SK-N-SH (cell line): ENCODE measurements around the gene NOCT. TPM values are rescaled to one million over a fixed set of nuclear protein-coding genes. Genes with fewer than 3 reads are reported as not detected.

ENCODE experiments used
- CTCF ChIA-PET: fragments of 300-600, 350-600 bp; formaldehyde crosslinking; extraction: SDS; loops from one replicate; lab custom pipeline; 2021; lab: Yijun Ruan, JAX
- POLR2A ChIA-PET: fragments of 350-600 bp; sonication (Branson Sonifier 250); formaldehyde crosslinking; extraction: SDS; loops from one replicate; lab custom pipeline; 2020; ENCODE audit warnings: antibody characterized with exemption, inconsistent platforms; lab: Yijun Ruan, JAX
- DNase-seq: peaks from one replicate; pipeline ENCODE4 v3.0.0; 2012
- H2AFZ ChIP-seq: fragments of 200-600 bp; sonication (generic); 2 replicates; pipeline ENCODE4 v1.8.1; 2016; ENCODE audit warnings: antibody characterized with exemption, mild to moderate bottlenecking, low read depth
- H3F3A ChIP-seq: fragments of 200-600 bp; sonication (generic); replicated peaks from 2 replicates; pipeline ENCODE3; 2016; ENCODE audit warnings: antibody characterized with exemption, mild to moderate bottlenecking; ENCODE audit not compliant: insufficient read depth
- H3K27ac ChIP-seq, 2 experiments: fragments of 200-500 bp in 1 of 2; fragments of 200-600 bp in 1 of 2; sonication (Bioruptor generic) in 1 of 2; sonication (generic), shearing (Covaris generic) in 1 of 2; 2 replicates each; pipeline versions ENCODE4 v1.5.1 to v1.6.1; 2014 to 2016; ENCODE audit warnings: low read depth in 2 of 2, inconsistent platforms in 1 of 2, low read length in 1 of 2, mild to moderate bottlenecking in 1 of 2, mixed read lengths in 1 of 2
- H3K27me3 ChIP-seq: fragments of 200-600 bp; sonication (generic), shearing (Covaris generic); 2 replicates; pipeline ENCODE4 v1.6.1; 2016; ENCODE audit warnings: mixed run types; ENCODE audit not compliant: insufficient read depth
- H3K36me3 ChIP-seq, 2 experiments: fragments of 200-500 bp in 1 of 2; fragments of 200-600 bp in 1 of 2; sonication (Bioruptor generic) in 1 of 2; sonication (generic) in 1 of 2; replicated peaks in 1 of 2; 2 replicates each; pipeline versions ENCODE3 to v1.5.1; 2014 to 2016; ENCODE audit warnings: low read length in 1 of 2, mild to moderate bottlenecking in 1 of 2; ENCODE audit not compliant: insufficient read depth in 2 of 2, control insufficient read depth in 1 of 2
- H3K4me1 ChIP-seq, 2 experiments: fragments of 200-500 bp in 1 of 2; fragments of 200-600 bp in 1 of 2; sonication (Bioruptor generic) in 1 of 2; sonication (generic), shearing (Covaris generic) in 1 of 2; 2 replicates each; pipeline versions ENCODE4 v1.5.1 to v1.6.1; 2014 to 2016; ENCODE audit warnings: low read depth in 1 of 2, low read length in 1 of 2, mixed run types in 1 of 2; ENCODE audit not compliant: insufficient read depth in 2 of 2, control insufficient read depth in 1 of 2
- H3K4me2 ChIP-seq: fragments of 200-600 bp; sonication (generic), shearing (Covaris generic); 2 replicates; pipeline ENCODE4 v1.6.1; 2017; ENCODE audit warnings: mixed run types
- H3K4me3 ChIP-seq, 2 experiments: fragments of 200-500 bp in 1 of 2; fragments of 200-600 bp in 1 of 2; sonication (Bioruptor generic) in 1 of 2; sonication (generic), shearing (Covaris generic) in 1 of 2; 2 replicates each; pipeline versions ENCODE4 v1.5.1 to v1.8.1; 2014 to 2016; ENCODE audit warnings: low read depth in 2 of 2, inconsistent platforms in 1 of 2, low read length in 1 of 2, mild to moderate bottlenecking in 1 of 2, mixed read lengths in 1 of 2, moderate library complexity in 1 of 2
- H3K79me2 ChIP-seq: fragments of 200-600 bp; sonication (generic); 2 replicates; pipeline ENCODE4 v1.8.1; 2017; ENCODE audit warnings: mild to moderate bottlenecking; ENCODE audit not compliant: insufficient read depth
- H3K9ac ChIP-seq: fragments of 200-600 bp; sonication (generic); 2 replicates; pipeline ENCODE4 v1.6.1; 2017; ENCODE audit warnings: mixed run types
- H3K9me2 ChIP-seq: fragments of 200-600 bp; sonication (generic); 2 replicates; pipeline ENCODE4 v1.6.1; 2017; ENCODE audit warnings: mixed run types
- H3K9me3 ChIP-seq: fragments of 200-600 bp; sonication (generic); 2 replicates; pipeline ENCODE4 v1.6.1; 2017; ENCODE audit warnings: mixed run types, mild to moderate bottlenecking, moderate library complexity
- H4K20me1 ChIP-seq: fragments of 200-600 bp; sonication (generic); 2 replicates; pipeline ENCODE4 v1.6.1; 2017; ENCODE audit warnings: mild to moderate bottlenecking, mixed run types; ENCODE audit not compliant: insufficient read depth
- CHD2 ChIP-seq: fragments of 150-350 bp; IDR thresholded peaks from 2 replicates; pipeline ENCODE4 v1.6.1; 2018; ENCODE audit warnings: low read length; ENCODE audit not compliant: partially characterized antibody
- ELF1 ChIP-seq: IDR thresholded peaks from 2 replicates; pipeline ENCODE4 v1.4.0; 2012
- EP300 ChIP-seq, 2 experiments: IDR thresholded peaks; 2 replicates each; pipeline versions ENCODE4 v1.4.0 to v1.6.1; 2012; ENCODE audit warnings: borderline replicate concordance in 1 of 2, low read depth in 1 of 2, low read length in 1 of 2
- EZH2phosphoT487 ChIP-seq: fragments of 200-600 bp; sonication (generic); IDR thresholded peaks from 2 replicates; pipeline ENCODE4 v1.6.1; 2017; ENCODE audit warnings: low read depth, mixed run types, mild to moderate bottlenecking, antibody characterized with exemption, moderate library complexity, borderline replicate concordance
- FOSL2 ChIP-seq: IDR thresholded peaks from 2 replicates; pipeline ENCODE4 v1.4.0; 2012; ENCODE audit warnings: low read depth, mild to moderate bottlenecking, moderate library complexity, borderline replicate concordance
- FOXM1 ChIP-seq: IDR thresholded peaks from 2 replicates; pipeline ENCODE4 v1.4.0; 2012; ENCODE audit warnings: low read depth, mild to moderate bottlenecking
- GABPA ChIP-seq: IDR thresholded peaks from 2 replicates; pipeline ENCODE4 v1.4.0; 2012; ENCODE audit warnings: low read depth, mild to moderate bottlenecking
- GATA2 ChIP-seq: sonication (generic); formaldehyde crosslinking; IDR thresholded peaks from 2 replicates; pipeline ENCODE4 v1.5.0; 2020; ENCODE audit warnings: mild to moderate bottlenecking, missing genetic modification reagents
- JUND ChIP-seq: IDR thresholded peaks from 2 replicates; pipeline ENCODE4 v1.4.0; 2012
- MEF2A ChIP-seq: IDR thresholded peaks from 2 replicates; pipeline ENCODE4 v1.4.0; 2012; ENCODE audit warnings: low read depth, borderline replicate concordance
- NRF1 ChIP-seq: IDR thresholded peaks from 2 replicates; pipeline ENCODE4 v1.6.1; 2012; ENCODE audit warnings: low read depth, mild to moderate bottlenecking, low read length
- POLR2AphosphoS5 ChIP-seq: IDR thresholded peaks from 2 replicates; pipeline ENCODE4 v1.6.1; 2012; ENCODE audit warnings: low read depth, low read length
- RCOR1 ChIP-seq: fragments of 150-350 bp; IDR thresholded peaks from 2 replicates; pipeline ENCODE4 v1.6.1; 2017; ENCODE audit warnings: antibody characterized with exemption, low read length
- RXRA ChIP-seq: IDR thresholded peaks from 2 replicates; pipeline ENCODE4 v1.4.0; 2012; ENCODE audit warnings: low read depth, mild to moderate bottlenecking, borderline replicate concordance
- SIN3A ChIP-seq: IDR thresholded peaks from 2 replicates; pipeline ENCODE4 v1.6.1; 2012; ENCODE audit warnings: low read depth, mild to moderate bottlenecking, low read length, moderate library complexity, borderline replicate concordance
- SMC3 ChIP-seq: IDR thresholded peaks from 2 replicates; pipeline ENCODE4 v1.6.1; 2012; ENCODE audit warnings: low read depth, low read length, improper control_type of control experiment
- TAF1 ChIP-seq: IDR thresholded peaks from 2 replicates; pipeline ENCODE4 v1.6.1; 2012; ENCODE audit warnings: low read depth, mild to moderate bottlenecking, low read length, moderate library complexity, borderline replicate concordance
- TCF12 ChIP-seq: IDR thresholded peaks from 2 replicates; pipeline ENCODE4 v1.4.0; 2012
- TEAD4 ChIP-seq: IDR thresholded peaks from 2 replicates; pipeline ENCODE4 v1.4.0; 2012; ENCODE audit warnings: mild to moderate bottlenecking, borderline replicate concordance; ENCODE audit not compliant: insufficient read depth
- WGBS: methylation state at CpG from one replicate; pipeline ENCODE4 v1.1.6; 2017; ENCODE audit warnings: low lambda C conversion rate; 5-methylcytosine and 5-hydroxymethylcytosine counted together
- polyA plus RNA-seq, 3 experiments: library from polyadenylated mRNA; depleted of rRNA; stranded (reverse); fragments of >200 nt; gene quantifications; 2 replicates each; pipeline ENCODE4 v1.2.3, GENCODE V29; 2012
- TF ChIP-seq, protein P1 (sequence below): IDR thresholded peaks from 2 replicates; pipeline ENCODE4 v1.4.0; 2012; ENCODE audit warnings: low read depth
- TF ChIP-seq, protein P2 (sequence below): fragments of 150-350 bp; IDR thresholded peaks from 2 replicates; pipeline ENCODE4 v1.6.1; 2016; ENCODE audit warnings: mild to moderate bottlenecking, low read depth, low read length
- TF ChIP-seq, protein P3 (sequence below): IDR thresholded peaks from 2 replicates; pipeline ENCODE4 v1.6.1; 2012; ENCODE audit warnings: mild to moderate bottlenecking, low read depth, low read length, moderate library complexity
- TF ChIP-seq, protein P4 (sequence below): IDR thresholded peaks from 2 replicates; pipeline ENCODE4 v1.4.0; 2012; ENCODE audit warnings: low read depth, borderline replicate concordance
- TF ChIP-seq, protein P5 (sequence below): IDR thresholded peaks from 2 replicates; pipeline ENCODE4; 2012

NOCT gene
- polyA plus RNA-seq, 1 of the 3 experiments (the other 2 are of a cell fraction): 3.8 TPM

GRCh38 chr4:139014371-139015268 is 961 bp upstream of the NOCT start:
- peaks cover 15% of the 10 kb centered on the region for H3F3A ChIP-seq
- ChIA-PET POLR2A (interaction anchor here (0.5 to 1.7 kb wide), 3 partner anchors 13 to 1482 kb away, joined by 3 to 4 read pairs (median 3); partner anchors contain the start of genes ELF2 and PCDH18), CTCF (interaction anchor here (1.2 to 2.2 kb wide), 3 partner anchors 16 to 103 kb away, joined by 3 to 10 read pairs (median 4); no protein-coding TSS in a partner anchor)
- peaks cover 16% of the 10 kb centered on the region for H4K20me1 ChIP-seq
- peak overlapping the region; percentile 79 for H3K4me2 ChIP-seq
- H3K4me3 ChIP-seq: peak overlapping the region; percentile 73 to 85
- H3K9ac ChIP-seq: peak overlapping the region; percentile 75
- WGBS: 15% methylated on average over 9 of the region's 9 CpGs
- peaks cover 23 to 26% of the 10 kb centered on the region in 2 experiments for H3K4me1 ChIP-seq
- H3K79me2 ChIP-seq: peaks cover 38% of the 10 kb centered on the region
- no peaks in the 10 kb centered on the region for H3K27me3 ChIP-seq
- no peaks in the 10 kb centered on the region for H3K9me3 ChIP-seq
- DNase-seq: peak; percentile 44
- peak overlapping the region; percentile 42 for H2AFZ ChIP-seq
- peak overlapping the region; percentile 90 to 99 for H3K27ac ChIP-seq
- no peaks in the 10 kb centered on the region for H3K36me3 ChIP-seq
- no peaks in the 10 kb centered on the region for H3K9me2 ChIP-seq
- peak; percentile 45; the same call in 1 of the 2 replicates for TF ChIP-seq MEF2A
- no peak for TF ChIP-seq SMC3
- no peak for TF ChIP-seq NRF1
- peak; percentile 97 for TF ChIP-seq JUND
- 0 out of 2 replicates have a peak, but pooled peaks have one; percentile 21 for TF ChIP-seq GABPA
- TF ChIP-seq, protein P1, sequence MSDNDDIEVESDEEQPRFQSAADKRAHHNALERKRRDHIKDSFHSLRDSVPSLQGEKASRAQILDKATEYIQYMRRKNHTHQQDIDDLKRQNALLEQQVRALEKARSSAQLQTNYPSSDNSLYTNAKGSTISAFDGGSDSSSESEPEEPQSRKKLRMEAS: peak; percentile 41
- TF ChIP-seq CHD2: no peak
- TF ChIP-seq TCF12: peak; percentile 83; the same call in 1 of the 2 replicates
- TF ChIP-seq FOSL2: peak; percentile 98
- peak; percentile 59; the same call in 1 of the 2 replicates for TF ChIP-seq TAF1
- TF ChIP-seq, protein P2, sequence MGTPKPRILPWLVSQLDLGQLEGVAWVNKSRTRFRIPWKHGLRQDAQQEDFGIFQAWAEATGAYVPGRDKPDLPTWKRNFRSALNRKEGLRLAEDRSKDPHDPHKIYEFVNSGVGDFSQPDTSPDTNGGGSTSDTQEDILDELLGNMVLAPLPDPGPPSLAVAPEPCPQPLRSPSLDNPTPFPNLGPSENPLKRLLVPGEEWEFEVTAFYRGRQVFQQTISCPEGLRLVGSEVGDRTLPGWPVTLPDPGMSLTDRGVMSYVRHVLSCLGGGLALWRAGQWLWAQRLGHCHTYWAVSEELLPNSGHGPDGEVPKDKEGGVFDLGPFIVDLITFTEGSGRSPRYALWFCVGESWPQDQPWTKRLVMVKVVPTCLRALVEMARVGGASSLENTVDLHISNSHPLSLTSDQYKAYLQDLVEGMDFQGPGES: no peak
- peak; percentile 60; the same call in 1 of the 2 replicates for TF ChIP-seq POLR2AphosphoS5
- no peak for TF ChIP-seq EZH2phosphoT487
- peak; percentile 18; the same call in 1 of the 2 replicates for TF ChIP-seq SIN3A
- TF ChIP-seq, protein P3, sequence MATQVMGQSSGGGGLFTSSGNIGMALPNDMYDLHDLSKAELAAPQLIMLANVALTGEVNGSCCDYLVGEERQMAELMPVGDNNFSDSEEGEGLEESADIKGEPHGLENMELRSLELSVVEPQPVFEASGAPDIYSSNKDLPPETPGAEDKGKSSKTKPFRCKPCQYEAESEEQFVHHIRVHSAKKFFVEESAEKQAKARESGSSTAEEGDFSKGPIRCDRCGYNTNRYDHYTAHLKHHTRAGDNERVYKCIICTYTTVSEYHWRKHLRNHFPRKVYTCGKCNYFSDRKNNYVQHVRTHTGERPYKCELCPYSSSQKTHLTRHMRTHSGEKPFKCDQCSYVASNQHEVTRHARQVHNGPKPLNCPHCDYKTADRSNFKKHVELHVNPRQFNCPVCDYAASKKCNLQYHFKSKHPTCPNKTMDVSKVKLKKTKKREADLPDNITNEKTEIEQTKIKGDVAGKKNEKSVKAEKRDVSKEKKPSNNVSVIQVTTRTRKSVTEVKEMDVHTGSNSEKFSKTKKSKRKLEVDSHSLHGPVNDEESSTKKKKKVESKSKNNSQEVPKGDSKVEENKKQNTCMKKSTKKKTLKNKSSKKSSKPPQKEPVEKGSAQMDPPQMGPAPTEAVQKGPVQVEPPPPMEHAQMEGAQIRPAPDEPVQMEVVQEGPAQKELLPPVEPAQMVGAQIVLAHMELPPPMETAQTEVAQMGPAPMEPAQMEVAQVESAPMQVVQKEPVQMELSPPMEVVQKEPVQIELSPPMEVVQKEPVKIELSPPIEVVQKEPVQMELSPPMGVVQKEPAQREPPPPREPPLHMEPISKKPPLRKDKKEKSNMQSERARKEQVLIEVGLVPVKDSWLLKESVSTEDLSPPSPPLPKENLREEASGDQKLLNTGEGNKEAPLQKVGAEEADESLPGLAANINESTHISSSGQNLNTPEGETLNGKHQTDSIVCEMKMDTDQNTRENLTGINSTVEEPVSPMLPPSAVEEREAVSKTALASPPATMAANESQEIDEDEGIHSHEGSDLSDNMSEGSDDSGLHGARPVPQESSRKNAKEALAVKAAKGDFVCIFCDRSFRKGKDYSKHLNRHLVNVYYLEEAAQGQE: peak; percentile 60; the same call in 1 of the 2 replicates
- 0 out of 2 replicates have a peak, but pooled peaks have one; percentile 63 for TF ChIP-seq RXRA
- TF ChIP-seq FOXM1: 0 out of 2 replicates have a peak, but pooled peaks have one; percentile 43
- TF ChIP-seq GATA2 (CRISPR knock-in tag): no peak
- TF ChIP-seq, protein P4, sequence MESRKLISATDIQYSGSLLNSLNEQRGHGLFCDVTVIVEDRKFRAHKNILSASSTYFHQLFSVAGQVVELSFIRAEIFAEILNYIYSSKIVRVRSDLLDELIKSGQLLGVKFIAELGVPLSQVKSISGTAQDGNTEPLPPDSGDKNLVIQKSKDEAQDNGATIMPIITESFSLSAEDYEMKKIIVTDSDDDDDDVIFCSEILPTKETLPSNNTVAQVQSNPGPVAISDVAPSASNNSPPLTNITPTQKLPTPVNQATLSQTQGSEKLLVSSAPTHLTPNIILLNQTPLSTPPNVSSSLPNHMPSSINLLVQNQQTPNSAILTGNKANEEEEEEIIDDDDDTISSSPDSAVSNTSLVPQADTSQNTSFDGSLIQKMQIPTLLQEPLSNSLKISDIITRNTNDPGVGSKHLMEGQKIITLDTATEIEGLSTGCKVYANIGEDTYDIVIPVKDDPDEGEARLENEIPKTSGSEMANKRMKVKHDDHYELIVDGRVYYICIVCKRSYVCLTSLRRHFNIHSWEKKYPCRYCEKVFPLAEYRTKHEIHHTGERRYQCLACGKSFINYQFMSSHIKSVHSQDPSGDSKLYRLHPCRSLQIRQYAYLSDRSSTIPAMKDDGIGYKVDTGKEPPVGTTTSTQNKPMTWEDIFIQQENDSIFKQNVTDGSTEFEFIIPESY: peak; percentile 84; the same call in 1 of the 2 replicates
- no peak for TF ChIP-seq ELF1
- TF ChIP-seq, protein P5, sequence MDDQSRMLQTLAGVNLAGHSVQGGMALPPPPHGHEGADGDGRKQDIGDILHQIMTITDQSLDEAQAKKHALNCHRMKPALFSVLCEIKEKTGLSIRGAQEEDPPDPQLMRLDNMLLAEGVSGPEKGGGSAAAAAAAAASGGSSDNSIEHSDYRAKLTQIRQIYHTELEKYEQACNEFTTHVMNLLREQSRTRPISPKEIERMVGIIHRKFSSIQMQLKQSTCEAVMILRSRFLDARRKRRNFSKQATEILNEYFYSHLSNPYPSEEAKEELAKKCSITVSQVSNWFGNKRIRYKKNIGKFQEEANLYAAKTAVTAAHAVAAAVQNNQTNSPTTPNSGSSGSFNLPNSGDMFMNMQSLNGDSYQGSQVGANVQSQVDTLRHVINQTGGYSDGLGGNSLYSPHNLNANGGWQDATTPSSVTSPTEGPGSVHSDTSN: peak; percentile 75
- no peak for TF ChIP-seq RCOR1
- TF ChIP-seq TEAD4: peak; percentile 91
- peak; percentile 20 to 86; a peak in 3 of 4 replicates for TF ChIP-seq EP300 (IDR thresholded peaks at IDR 0.05; ENCODE audit: borderline replicate concordance in 1 of 2, low read depth in 1 of 2, low read length in 1 of 2)
